K562 (cell line): ENCODE measurements around the gene MGST2.

ENCODE experiments used
- AFF4 ChIP-seq: sonication (generic); formaldehyde crosslinking; IDR thresholded peaks from 2 replicates; pipeline ENCODE4 v1.8.0; 2023; ENCODE audit warnings: mild to moderate bottlenecking, missing genetic modification reagents
- BHLHE40 ChIP-seq: IDR thresholded peaks from 2 replicates; pipeline ENCODE4 v1.6.1; 2011; ENCODE audit warnings: low read length, improper control_type of control experiment
- CTCF ChIP-seq, 3 experiments: IDR thresholded peaks in 2 of 3; conservative IDR thresholded peaks in 1 of 3; 2 replicates each; pipeline ENCODE4 v1.5.1; 2011 to 2012; ENCODE audit warnings: low read length in 3 of 3, mild to moderate bottlenecking in 3 of 3, control low read depth in 2 of 3, improper control_type of control experiment in 1 of 3, inconsistent platforms in 1 of 3, low read depth in 1 of 3, mixed read lengths in 1 of 3, moderate library complexity in 1 of 3; ENCODE audit not compliant: insufficient read depth in 2 of 3
- ELF1 ChIP-seq: fragments of 200-800 bp; sonication (Bioruptor generic); IDR thresholded peaks from 2 replicates; pipeline ENCODE4 v1.6.1; 2016; ENCODE audit warnings: missing genetic modification characterization, missing compliant biosample characterization
- ESRRA ChIP-seq: fragments of 450-650 bp; IDR thresholded peaks from 2 replicates; pipeline ENCODE4 v1.6.1; 2014; ENCODE audit warnings: low read depth, mild to moderate bottlenecking, moderate library complexity, borderline replicate concordance
- FOXK1 ChIP-seq: sonication (generic); formaldehyde crosslinking; IDR thresholded peaks from 2 replicates; pipeline ENCODE4 v1.8.0; 2022; ENCODE audit warnings: missing genetic modification reagents, mild to moderate bottlenecking, borderline replicate concordance
- KLF13 ChIP-seq: fragments of 450-650 bp; IDR thresholded peaks from 2 replicates; pipeline ENCODE4 v1.6.1; 2016; ENCODE audit warnings: missing genetic modification characterization, low read depth, mild to moderate bottlenecking, missing compliant biosample characterization, moderate library complexity, borderline replicate concordance
- USF2 ChIP-seq: sonication (generic); formaldehyde crosslinking; IDR thresholded peaks from 2 replicates; pipeline ENCODE4 v1.5.0; 2020; ENCODE audit warnings: missing genetic modification reagents
- ZBTB2 ChIP-seq: fragments of 450-650 bp; IDR thresholded peaks from 2 replicates; pipeline ENCODE4 v1.6.1; 2016; ENCODE audit warnings: antibody characterized with exemption
- ZBTB34 ChIP-seq: fragments of 250-450 bp; sonication (Bioruptor Pico); IDR thresholded peaks from 2 replicates; pipeline ENCODE4 v1.8.0; 2021; ENCODE audit warnings: mild to moderate bottlenecking, moderate library complexity
- ZBTB49 ChIP-seq: sonication (generic); formaldehyde crosslinking; IDR thresholded peaks from 2 replicates; pipeline ENCODE4 v1.8.0; 2022; ENCODE audit warnings: missing genetic modification reagents, mild to moderate bottlenecking, borderline replicate concordance
- ZNF324 ChIP-seq: fragments of 250-450 bp; sonication (Bioruptor Pico); IDR thresholded peaks from 2 replicates; pipeline ENCODE4 v1.4.0; 2020; ENCODE audit warnings: mild to moderate bottlenecking
- ZNF398 ChIP-seq: fragments of 250-450 bp; sonication (Bioruptor Pico); IDR thresholded peaks from 2 replicates; pipeline ENCODE4 v1.8.0; 2021; ENCODE audit warnings: moderate library complexity, mild to moderate bottlenecking, inconsistent platforms
- ZNF408 ChIP-seq: fragments of 250-450 bp; sonication (Bioruptor Pico); IDR thresholded peaks from 2 replicates; pipeline ENCODE4 v1.4.0; 2020; ENCODE audit warnings: low read depth, mild to moderate bottlenecking, moderate library complexity

GRCh38 chr4:139645458-139645857 lies 20.2 kb upstream of the MGST2 start:
- TF ChIP-seq ELF1 (tag) (no peak), ZBTB2 (no peak), CTCF (IDR thresholded peaks at IDR 0.05 in 2 of 3, conservative IDR thresholded peaks at IDR 0.05 in 1 of 3; ENCODE audit: insufficient read depth in 2 of 3, low read depth in 1 of 3, low read length in 3 of 3) (no peak), ZBTB49 (no peak), ZBTB34 (CRISPR knock-in tag) (no peak), KLF13 (tag) (no peak), AFF4 (CRISPR knock-in tag) (no peak), FOXK1 (CRISPR knock-in tag) (no peak), ZNF324 (CRISPR knock-in tag) (no peak), ZNF398 (CRISPR knock-in tag) (no peak), ZNF408 (no peak), USF2 (CRISPR knock-in tag) (no peak), ESRRA (no peak), BHLHE40 (no peak)
